Ishikawa (cell line): Measurements from ENCODE around the gene FIGN.

Source experiments
- CREB1 ChIP-seq: IDR thresholded peaks from 2 replicates; pipeline ENCODE4 v1.6.1; 2012; ENCODE audit warnings: low read depth
- EP300 ChIP-seq: IDR thresholded peaks from 2 replicates; pipeline ENCODE4 v1.6.1; 2012; ENCODE audit warnings: borderline replicate concordance
- FOXM1 ChIP-seq: IDR thresholded peaks from 2 replicates; pipeline ENCODE4 v1.6.1; 2012; ENCODE audit warnings: low read depth, borderline replicate concordance
- NFIC ChIP-seq: IDR thresholded peaks from 2 replicates; pipeline ENCODE4 v1.6.1; 2012
- RAD21 ChIP-seq: IDR thresholded peaks from 2 replicates; pipeline ENCODE4 v1.6.1; 2012; ENCODE audit warnings: low read depth
- TAF1 ChIP-seq: IDR thresholded peaks from 2 replicates; pipeline ENCODE4 v1.6.1; 2012; ENCODE audit warnings: low read depth, mild to moderate bottlenecking
- TCF12 ChIP-seq: IDR thresholded peaks from 2 replicates; pipeline ENCODE4 v1.6.1; 2012; ENCODE audit warnings: low read depth
- TEAD4 ChIP-seq: IDR thresholded peaks from 2 replicates; pipeline ENCODE4 v1.6.1; 2012
- YY1 ChIP-seq: IDR thresholded peaks from 2 replicates; pipeline ENCODE4 v1.6.1; 2012; ENCODE audit warnings: low read depth
- ZBTB7A ChIP-seq: IDR thresholded peaks from 2 replicates; pipeline ENCODE4 v1.6.1; 2012; ENCODE audit warnings: low read depth
- TF ChIP-seq, protein P1 (sequence below): IDR thresholded peaks from 2 replicates; pipeline ENCODE4 v1.6.1; 2012; ENCODE audit warnings: low read depth, mild to moderate bottlenecking
- TF ChIP-seq, protein P2 (sequence below): IDR thresholded peaks from 2 replicates; pipeline ENCODE4 v1.6.1; 2012
- TF ChIP-seq, protein P3 (sequence below): IDR thresholded peaks from 2 replicates; pipeline ENCODE4 v1.6.1; 2012

- TF ChIP-seq, protein P1, sequence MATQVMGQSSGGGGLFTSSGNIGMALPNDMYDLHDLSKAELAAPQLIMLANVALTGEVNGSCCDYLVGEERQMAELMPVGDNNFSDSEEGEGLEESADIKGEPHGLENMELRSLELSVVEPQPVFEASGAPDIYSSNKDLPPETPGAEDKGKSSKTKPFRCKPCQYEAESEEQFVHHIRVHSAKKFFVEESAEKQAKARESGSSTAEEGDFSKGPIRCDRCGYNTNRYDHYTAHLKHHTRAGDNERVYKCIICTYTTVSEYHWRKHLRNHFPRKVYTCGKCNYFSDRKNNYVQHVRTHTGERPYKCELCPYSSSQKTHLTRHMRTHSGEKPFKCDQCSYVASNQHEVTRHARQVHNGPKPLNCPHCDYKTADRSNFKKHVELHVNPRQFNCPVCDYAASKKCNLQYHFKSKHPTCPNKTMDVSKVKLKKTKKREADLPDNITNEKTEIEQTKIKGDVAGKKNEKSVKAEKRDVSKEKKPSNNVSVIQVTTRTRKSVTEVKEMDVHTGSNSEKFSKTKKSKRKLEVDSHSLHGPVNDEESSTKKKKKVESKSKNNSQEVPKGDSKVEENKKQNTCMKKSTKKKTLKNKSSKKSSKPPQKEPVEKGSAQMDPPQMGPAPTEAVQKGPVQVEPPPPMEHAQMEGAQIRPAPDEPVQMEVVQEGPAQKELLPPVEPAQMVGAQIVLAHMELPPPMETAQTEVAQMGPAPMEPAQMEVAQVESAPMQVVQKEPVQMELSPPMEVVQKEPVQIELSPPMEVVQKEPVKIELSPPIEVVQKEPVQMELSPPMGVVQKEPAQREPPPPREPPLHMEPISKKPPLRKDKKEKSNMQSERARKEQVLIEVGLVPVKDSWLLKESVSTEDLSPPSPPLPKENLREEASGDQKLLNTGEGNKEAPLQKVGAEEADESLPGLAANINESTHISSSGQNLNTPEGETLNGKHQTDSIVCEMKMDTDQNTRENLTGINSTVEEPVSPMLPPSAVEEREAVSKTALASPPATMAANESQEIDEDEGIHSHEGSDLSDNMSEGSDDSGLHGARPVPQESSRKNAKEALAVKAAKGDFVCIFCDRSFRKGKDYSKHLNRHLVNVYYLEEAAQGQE: no peak
- TF ChIP-seq FOXM1 (no peak), ZBTB7A (no peak), RAD21 (no peak), YY1 (no peak), EP300 (no peak), TEAD4 (no peak), CREB1 (no peak), TCF12 (no peak), NFIC (no peak), TAF1 (no peak)
- TF ChIP-seq, protein P2, sequence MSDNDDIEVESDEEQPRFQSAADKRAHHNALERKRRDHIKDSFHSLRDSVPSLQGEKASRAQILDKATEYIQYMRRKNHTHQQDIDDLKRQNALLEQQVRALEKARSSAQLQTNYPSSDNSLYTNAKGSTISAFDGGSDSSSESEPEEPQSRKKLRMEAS: no peak
- TF ChIP-seq, protein P3, sequence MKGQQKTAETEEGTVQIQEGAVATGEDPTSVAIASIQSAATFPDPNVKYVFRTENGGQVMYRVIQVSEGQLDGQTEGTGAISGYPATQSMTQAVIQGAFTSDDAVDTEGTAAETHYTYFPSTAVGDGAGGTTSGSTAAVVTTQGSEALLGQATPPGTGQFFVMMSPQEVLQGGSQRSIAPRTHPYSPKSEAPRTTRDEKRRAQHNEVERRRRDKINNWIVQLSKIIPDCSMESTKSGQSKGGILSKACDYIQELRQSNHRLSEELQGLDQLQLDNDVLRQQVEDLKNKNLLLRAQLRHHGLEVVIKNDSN: no peak
Measured at GRCh38 chr2:163737190-163737439, 1.3 kb upstream of the FIGN start.
